ENCODE results near the gene IL17REL.

- TF ChIP-seq GABPA (IDR thresholded peaks at IDR 0.05; ENCODE audit: low read depth) (no peak), SPI1 (IDR thresholded peaks at IDR 0.05; ENCODE audit: borderline replicate concordance, low read depth) (no peak)
- TF ChIP-seq, protein P1, sequence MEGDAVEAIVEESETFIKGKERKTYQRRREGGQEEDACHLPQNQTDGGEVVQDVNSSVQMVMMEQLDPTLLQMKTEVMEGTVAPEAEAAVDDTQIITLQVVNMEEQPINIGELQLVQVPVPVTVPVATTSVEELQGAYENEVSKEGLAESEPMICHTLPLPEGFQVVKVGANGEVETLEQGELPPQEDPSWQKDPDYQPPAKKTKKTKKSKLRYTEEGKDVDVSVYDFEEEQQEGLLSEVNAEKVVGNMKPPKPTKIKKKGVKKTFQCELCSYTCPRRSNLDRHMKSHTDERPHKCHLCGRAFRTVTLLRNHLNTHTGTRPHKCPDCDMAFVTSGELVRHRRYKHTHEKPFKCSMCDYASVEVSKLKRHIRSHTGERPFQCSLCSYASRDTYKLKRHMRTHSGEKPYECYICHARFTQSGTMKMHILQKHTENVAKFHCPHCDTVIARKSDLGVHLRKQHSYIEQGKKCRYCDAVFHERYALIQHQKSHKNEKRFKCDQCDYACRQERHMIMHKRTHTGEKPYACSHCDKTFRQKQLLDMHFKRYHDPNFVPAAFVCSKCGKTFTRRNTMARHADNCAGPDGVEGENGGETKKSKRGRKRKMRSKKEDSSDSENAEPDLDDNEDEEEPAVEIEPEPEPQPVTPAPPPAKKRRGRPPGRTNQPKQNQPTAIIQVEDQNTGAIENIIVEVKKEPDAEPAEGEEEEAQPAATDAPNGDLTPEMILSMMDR (IDR thresholded peaks at IDR 0.05; ENCODE audit: insufficient read depth, low read length): no peak
Observed at GRCh38 chr22:49946612-49947295, 65.8 kb downstream of the IL17REL start.

Measured in HL-60 (cell line).